HepG2 (cell line): ENCODE measurements around the gene ZNRF4. TPM values are rescaled to one million over a fixed set of nuclear protein-coding genes. Genes with fewer than 3 reads are reported as not detected.

ENCODE experiments used
- ATAC-seq: fragments of 200-7000 bp; cut with Tn5 transposase; 3 replicates; pipeline ENCODE4 v1.9.1; 2020; ENCODE audit warnings: mild to moderate bottlenecking, moderate library complexity
- BruUV-seq: library from RNA; stranded (reverse); fragments of 400-500 nt; replicated peaks from 2 replicates; lab custom pipeline; 2021; lab: Mats Ljungman, UMichigan
- CTCF ChIA-PET: fragments of 300-600 bp; formaldehyde crosslinking; extraction: SDS; loops from one replicate; lab custom pipeline; 2021; ENCODE audit warnings: low total read pairs, inconsistent platforms, low intra/inter-chr PET ratio; lab: Yijun Ruan, JAX
- POLR2A ChIA-PET: fragments of 350-600 bp; sonication (Branson Sonifier 250); formaldehyde crosslinking; loops from one replicate; lab custom pipeline; 2020; ENCODE audit warnings: antibody characterized with exemption, inconsistent platforms; lab: Yijun Ruan, JAX
- DNase-seq: peaks from one replicate; pipeline ENCODE4 v3.0.0-alpha.2; 2015; ENCODE audit warnings: low spot score
- FAIRE-seq: peaks from 3 replicates; lab custom pipeline; 2011; peaks lifted over from hg19 to GRCh38; lab: Jason Lieb, UNC
- H2AFZ ChIP-seq: one replicate; pipeline ENCODE4 v1.6.1; 2011; ENCODE audit warnings: low read length, inconsistent platforms
- H3K27ac ChIP-seq: fragments of 300-600 bp; 3 replicates; pipeline ENCODE4 v1.8.0; 2011; ENCODE audit warnings: mixed run types, mild to moderate bottlenecking, mixed read lengths, low read length, inconsistent platforms; ENCODE audit not compliant: insufficient read depth; ENCODE audit errors: extremely low read length
- H3K27me3 ChIP-seq, 2 experiments: fragments of 200-600 bp in 1 of 2; 2 replicates in 1 of 2; 3 replicates in 1 of 2; pipeline versions ENCODE4 v1.6.0 to v1.8.0; 2011; ENCODE audit warnings: low read length in 2 of 2, mild to moderate bottlenecking in 2 of 2, moderate library complexity in 2 of 2, inconsistent platforms in 1 of 2; ENCODE audit not compliant: insufficient read depth in 2 of 2, control insufficient read depth in 1 of 2
- H3K36me3 ChIP-seq, 2 experiments: fragments of 200-600 bp in 1 of 2; replicated peaks in 1 of 2; 2 replicates in 1 of 2; 3 replicates in 1 of 2; pipeline versions ENCODE4 v1.5.1 to v1.8.0; 2011; ENCODE audit warnings: low read length in 2 of 2, inconsistent platforms in 1 of 2; ENCODE audit not compliant: insufficient read depth in 2 of 2, control insufficient read depth in 1 of 2
- H3K4me1 ChIP-seq: 2 replicates; pipeline ENCODE4 v1.5.1; 2012; ENCODE audit warnings: low read length, inconsistent platforms; ENCODE audit not compliant: insufficient read depth
- H3K4me2 ChIP-seq: 2 replicates; pipeline ENCODE4 v1.6.0; 2011; ENCODE audit warnings: low read depth, low read length, inconsistent platforms
- H3K4me3 ChIP-seq, 3 experiments: fragments of 200-600 bp in 1 of 3; sonication (generic), shearing (Covaris generic) in 1 of 3; replicated peaks in 1 of 3; 2 replicates each; pipeline ENCODE4 v1.5.1; 2011 to 2016; ENCODE audit warnings: low read length in 3 of 3, inconsistent platforms in 2 of 3, low read depth in 2 of 3, mild to moderate bottlenecking in 2 of 3, control low read depth in 1 of 3, mixed read lengths in 1 of 3; ENCODE audit not compliant: insufficient read depth in 1 of 3
- H3K79me2 ChIP-seq: one replicate; pipeline ENCODE4 v1.6.1; 2011; ENCODE audit warnings: low read length, inconsistent platforms; ENCODE audit not compliant: insufficient read depth
- H3K9ac ChIP-seq: 2 replicates; pipeline ENCODE4 v1.6.0; 2011; ENCODE audit warnings: mild to moderate bottlenecking, low read depth, low read length, inconsistent platforms; ENCODE audit not compliant: insufficient read depth
- H3K9me3 ChIP-seq: 2 replicates; pipeline ENCODE4 v1.5.1; 2012; ENCODE audit warnings: mild to moderate bottlenecking, low read length
- H4K20me1 ChIP-seq: 2 replicates; pipeline ENCODE4 v1.6.0; 2011; ENCODE audit warnings: inconsistent platforms, mild to moderate bottlenecking, low read length, moderate library complexity; ENCODE audit not compliant: insufficient read depth
- ATF7 ChIP-seq, 2 experiments: fragments of 450-650 bp in 1 of 2; sonication (generic) in 1 of 2; formaldehyde crosslinking in 1 of 2; IDR thresholded peaks; 2 replicates each; pipeline versions ENCODE4 v1.4.0 to v1.6.1; 2016 to 2020; ENCODE audit warnings: antibody characterized with exemption in 1 of 2, mild to moderate bottlenecking in 1 of 2, missing genetic modification reagents in 1 of 2
- BCL6 ChIP-seq: IDR thresholded peaks from 2 replicates; pipeline ENCODE4 v1.6.1; 2016; ENCODE audit warnings: missing genetic modification reagents, missing compliant biosample characterization
- HDAC1 ChIP-seq: sonication (generic); formaldehyde crosslinking; IDR thresholded peaks from 2 replicates; pipeline ENCODE4 v1.5.1; 2020; ENCODE audit warnings: mild to moderate bottlenecking, missing genetic modification reagents
- MED1 ChIP-seq: sonication (generic); formaldehyde crosslinking; IDR thresholded peaks from 2 replicates; pipeline ENCODE4 v1.4.0; 2020; ENCODE audit warnings: missing genetic modification reagents
- MEIS1 ChIP-seq: sonication (generic); formaldehyde crosslinking; IDR thresholded peaks from 2 replicates; pipeline ENCODE4 v1.9.0; 2021; ENCODE audit warnings: mild to moderate bottlenecking, missing genetic modification reagents, moderate library complexity, borderline replicate concordance
- PCBP2 ChIP-seq: fragments of 200-400 bp; formaldehyde crosslinking; optimal IDR thresholded peaks from 2 replicates; pipeline ENCODE3; 2018; ENCODE audit warnings: low read length, low read depth; ENCODE audit not compliant: poor library complexity, severe bottlenecking
- POLR2G ChIP-seq: fragments of 200-400 bp; formaldehyde crosslinking; IDR thresholded peaks from 2 replicates; pipeline ENCODE4 v1.6.1; 2018; ENCODE audit warnings: mild to moderate bottlenecking, low read depth, low read length, moderate library complexity
- RELA ChIP-seq: sonication (generic); formaldehyde crosslinking; IDR thresholded peaks from 2 replicates; pipeline ENCODE4 v1.4.0; 2020; ENCODE audit warnings: missing genetic modification reagents
- SYNCRIP ChIP-seq: fragments of 200-400 bp; formaldehyde crosslinking; IDR thresholded peaks from 2 replicates; pipeline ENCODE4 v1.6.1; 2018; ENCODE audit warnings: mild to moderate bottlenecking, low read depth, low read length; ENCODE audit not compliant: insufficient read depth
- TAF15 ChIP-seq: fragments of 200-400 bp; formaldehyde crosslinking; IDR thresholded peaks from one replicate; pipeline ENCODE4 v1.6.1; 2018; ENCODE audit warnings: mild to moderate bottlenecking, low read depth, low read length; ENCODE audit not compliant: poor library complexity, severe bottlenecking
- TBL1XR1 ChIP-seq: fragments of 150-350 bp; IDR thresholded peaks from 2 replicates; pipeline ENCODE4 v1.6.1; 2014; ENCODE audit warnings: borderline replicate concordance, low read length; ENCODE audit not compliant: partially characterized antibody
- THAP11 ChIP-seq: IDR thresholded peaks from 2 replicates; pipeline ENCODE4 v1.6.1; 2016; ENCODE audit warnings: missing biosample characterization, missing genetic modification reagents
- U2AF2 ChIP-seq: fragments of 200-400 bp; formaldehyde crosslinking; IDR thresholded peaks from 2 replicates; pipeline ENCODE4 v1.6.1; 2017; ENCODE audit warnings: low read depth, mild to moderate bottlenecking, low read length
- WGBS: methylation state at CpG from one replicate; pipeline ENCODE4 v1.1.6; 2017; ENCODE audit warnings: low lambda C conversion rate; 5-methylcytosine and 5-hydroxymethylcytosine counted together
- in situ Hi-C: cut with HindIII; loops from 2 replicates; pipeline ENCODE4 v1.10.0; 2017; ENCODE audit warnings: low pct_unique_long_range_greater_than_20kb; ENCODE audit not compliant: extremely low pct_ligation_motif_present
- intact Hi-C: fragments of 100-400 bp; cut with micrococcal nuclease; formaldehyde crosslinking; loops from one replicate; pipeline ENCODE4 v1.10.0; 2022; ENCODE audit not compliant: unreplicated experiment
- polyA plus RNA-seq, 8 experiments: library from polyadenylated mRNA; depleted of rRNA in 3 of 8; stranded (reverse) in 7 of 8; unstranded in 1 of 8; fragments of >200 nt; fragmentation: Illumina TruSeq in 4 of 8; extraction: Trizol in 4 of 8; gene quantifications; 2 replicates each; pipeline versions ENCODE4 v1.2.1 to v1.2.3, GENCODE V29; 2011 to 2016; ENCODE audit warnings: low read depth in 4 of 8, missing spikeins in 1 of 8, mixed read lengths in 1 of 8; ENCODE audit not compliant: insufficient read depth in 1 of 8
- total RNA-seq, 5 experiments: library from RNA; depleted of rRNA; stranded (reverse); fragments of >200 nt; fragmentation: Illumina TruSeq; extraction: Trizol; gene quantifications; 2 replicates each; pipeline ENCODE4 v1.2.3, GENCODE V29; 2016; ENCODE audit warnings: low read depth in 1 of 5

ZNRF4 gene
- total and polyA plus RNA-seq, 2 of the 13 experiments (the other 11 are each of a cell fraction or from before 2014, with no cell fraction given): not detected

DNA sequence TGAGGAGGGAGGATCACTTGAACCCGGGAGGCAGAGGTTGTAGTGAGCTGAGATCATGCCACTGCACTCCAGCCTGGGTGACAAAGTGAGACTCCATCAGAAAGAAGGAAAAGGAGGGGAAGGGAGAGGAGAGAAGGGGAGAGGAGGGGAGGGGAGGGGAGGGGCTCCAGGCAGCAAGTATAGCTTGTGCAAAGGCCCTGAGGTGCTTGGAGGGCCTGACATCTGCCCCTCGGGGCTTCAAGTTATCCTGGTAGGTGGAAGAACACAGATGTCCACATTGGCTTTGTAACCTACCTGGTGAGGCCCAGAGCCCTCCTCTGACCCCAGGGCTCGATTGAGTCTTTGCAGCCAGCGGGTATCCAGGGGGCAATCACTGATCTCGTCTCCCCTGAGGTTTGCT lies 11.5 kb upstream of the ZNRF4 start:
- H3K79me2 ChIP-seq: no peaks in the 10 kb centered on the region
- POLR2A ChIA-PET: no interaction called here
- DNase-seq (no peak), ATAC-seq (no peak), FAIRE-seq (no peak)
- H3K4me3 ChIP-seq: no peak overlapping the region
- BruUV-seq: no TSS peak
- H3K9ac ChIP-seq: no peak overlapping the region
- H3K36me3 ChIP-seq: no peaks in the 10 kb centered on the region
- intact Hi-C loops (no loop called here), in situ Hi-C loops (no loop called here)
- H3K27me3 ChIP-seq: no peaks in the 10 kb centered on the region
- TF ChIP-seq HDAC1 (no peak), BCL6 (CRISPR knock-in tag) (no peak), SYNCRIP (no peak), U2AF2 (no peak), THAP11 (CRISPR knock-in tag) (no peak), MED1 (no peak), TAF15 (no peak), RELA (CRISPR knock-in tag) (no peak), TBL1XR1 (no peak), ATF7 (IDR thresholded peaks at IDR 0.05) (no peak), ATF7 (CRISPR knock-in tag; IDR thresholded peaks at IDR 0.05) (no peak), POLR2G (no peak), MEIS1 (CRISPR knock-in tag) (no peak), PCBP2 (no peak)
- no peaks in the 10 kb centered on the region for H3K9me3 ChIP-seq
- WGBS: 42% methylated on average over 2 of the region's 5 CpGs
- no peak overlapping the region for H3K4me2 ChIP-seq
- no peaks in the 10 kb centered on the region for H4K20me1 ChIP-seq
- H2AFZ ChIP-seq: no peak overlapping the region
- CTCF ChIA-PET: no interaction called here
- no peaks in the 10 kb centered on the region for H3K4me1 ChIP-seq
- no peak overlapping the region for H3K27ac ChIP-seq
